HCT116 (cell line): ENCODE results near the gene PHF20.

Source experiments
- CTCF ChIP-seq, 3 experiments: fragments of 200-600 bp in 1 of 3; sonication (generic) in 1 of 3; IDR thresholded peaks in 2 of 3; conservative IDR thresholded peaks in 1 of 3; 2 replicates each; pipeline ENCODE4 v1.5.1; 2012 to 2017; ENCODE audit warnings: low read depth in 2 of 3, low read length in 2 of 3, antibody characterized with exemption in 1 of 3, borderline replicate concordance in 1 of 3, control low read depth in 1 of 3, mild to moderate bottlenecking in 1 of 3, mixed read lengths in 1 of 3, mixed run types in 1 of 3, moderate library complexity in 1 of 3; ENCODE audit not compliant: insufficient read depth in 1 of 3
- EZH2phosphoT487 ChIP-seq: fragments of 200-600 bp; IDR thresholded peaks from 2 replicates; pipeline ENCODE4 v1.6.1; 2018; ENCODE audit warnings: antibody characterized with exemption, borderline replicate concordance
- MAX ChIP-seq: IDR thresholded peaks from 2 replicates; pipeline ENCODE4 v1.6.1; 2012
- POLR2A ChIP-seq: IDR thresholded peaks from 2 replicates; pipeline ENCODE4 v1.7.0; 2011; ENCODE audit warnings: borderline replicate concordance; ENCODE audit not compliant: insufficient read depth, insufficient read length; ENCODE audit errors: extremely low read depth
- SRF ChIP-seq: IDR thresholded peaks from 2 replicates; pipeline ENCODE4 v1.6.1; 2012; ENCODE audit warnings: low read depth
- ZBTB33 ChIP-seq: IDR thresholded peaks from 2 replicates; pipeline ENCODE4 v1.6.1; 2011; ENCODE audit warnings: mild to moderate bottlenecking, low read length, moderate library complexity; ENCODE audit not compliant: insufficient replicate concordance; ENCODE audit errors: extremely low read depth

- TF ChIP-seq CTCF (IDR thresholded peaks at IDR 0.05 in 2 of 3, conservative IDR thresholded peaks at IDR 0.05 in 1 of 3; ENCODE audit: borderline replicate concordance in 1 of 3, insufficient read depth in 1 of 3, low read depth in 2 of 3, low read length in 2 of 3) (no peak), ZBTB33 (no peak), SRF (no peak), EZH2phosphoT487 (no peak), POLR2A (no peak), MAX (no peak)
Measured at GRCh38 chr20:35904982-35905663, 133.3 kb downstream of the PHF20 start.
